HG03469 (cell line): ENCODE data around the gene OCEL1.

Experiments used
- ATAC-seq: cut with Tn5 transposase; IDR thresholded peaks from one replicate; pipeline ENCODE4 v1.9.1; 2021; ENCODE audit warnings: mild to moderate bottlenecking, moderate library complexity, moderate number of reproducible peaks; ENCODE audit not compliant: unreplicated experiment

Gene OCEL1

GRCh38 chr19:17209126-17210036, 16.6 kb upstream of the OCEL1 start:
- ATAC-seq: no peak

- ATAC-seq: no peak
Observed at GRCh38 chr19:17210296-17210695, 15.7 kb upstream of the OCEL1 start.

- ATAC-seq: no peak
Observed at GRCh38 chr19:17211547-17212446, 14.2 kb upstream of the OCEL1 start.

- ATAC-seq: no peak
Observed at GRCh38 chr19:17213334-17213733, 12.7 kb upstream of the OCEL1 start.

GRCh38 chr19:17214508-17215126, 11.4 kb upstream of the OCEL1 start:
- ATAC-seq: no peak

- no peak for ATAC-seq
Observed at GRCh38 chr19:17215127-17215971, 10.7 kb upstream of the OCEL1 start, which contains the start of gene USE1. USE1 (plus strand) TSS chr19:17215357; CDS start chr19:17215406, 49 bp downstream.

- ATAC-seq: no peak
Observed at GRCh38 chr19:17216058-17216670, 9.9 kb upstream of the OCEL1 start.

- no peak for ATAC-seq
Observed at GRCh38 chr19:17219286-17219685, 6.7 kb upstream of the OCEL1 start.

GRCh38 chr19:17220207-17220758, 5.7 kb upstream of the OCEL1 start:
- no peak for ATAC-seq

GRCh38 chr19:17225053-17225452, 973 bp upstream of the OCEL1 start:
- ATAC-seq: no peak

- ATAC-seq: no peak
Observed at GRCh38 chr19:17227798-17228367, 1.9 kb downstream of the OCEL1 start.

- ATAC-seq: no peak
Observed at GRCh38 chr19:17229890-17230289, 3.9 kb downstream of the OCEL1 start.

- no peak for ATAC-seq
Observed at GRCh38 chr19:17232258-17232657, 6.2 kb downstream of the OCEL1 start.

GRCh38 chr19:17234911-17235299, 8.9 kb downstream of the OCEL1 start:
- ATAC-seq: no peak

GRCh38 chr19:17235300-17235970, 9.4 kb downstream of the OCEL1 start:
- ATAC-seq: peak; percentile 50

- no peak for ATAC-seq
Observed at GRCh38 chr19:17235971-17236777, 10.1 kb downstream of the OCEL1 start.

- ATAC-seq: no peak
Observed at GRCh38 chr19:17236811-17237543, 11.0 kb downstream of the OCEL1 start.
